Measurements from ENCODE around the gene PMCH.
"Not testable (repeated sequence)": the region's sequence is repeated elsewhere in the genome, so short reads cannot be mapped to it uniquely, and the experiment has no call there.

PMCH gene

GRCh38 chr12:102197789-102198188 lies at the start of gene PMCH:
TSS of gene PMCH (minus strand) at chr12:102197833. CDS start at chr12:102197770, 63 bp downstream.
- no peak for DNase-seq

DNA sequence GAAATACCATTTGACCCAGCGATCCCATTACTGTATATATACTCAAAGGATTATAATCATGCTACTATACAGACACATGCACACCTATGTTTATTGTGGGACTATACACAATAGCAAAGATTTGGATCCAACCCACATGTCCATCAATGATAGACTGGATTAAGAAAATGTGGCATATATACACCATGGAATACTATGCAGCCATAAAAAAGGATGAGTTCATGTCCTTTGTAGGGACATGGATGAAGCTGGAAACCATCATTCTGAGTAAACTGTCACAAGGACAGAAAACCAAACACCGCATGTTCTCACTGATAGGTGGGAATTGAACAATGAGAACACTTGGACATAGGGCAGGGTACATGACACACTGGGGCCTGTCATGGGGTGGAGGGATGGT lies 43.2 kb upstream of the PMCH start:
- DNase-seq = not testable (repeated sequence)

GRCh38 chr12:102234599-102234998 lies 37.0 kb upstream of the PMCH start:
- no peak for DNase-seq

GRCh38 chr12:102232446-102232845 lies 34.8 kb upstream of the PMCH start:
- no peak for DNase-seq

- DNase-seq = no peak
Measured at GRCh38 chr12:102232036-102232435, 34.4 kb upstream of the PMCH start.

- DNase-seq = no peak
Measured at GRCh38 chr12:102227954-102228353, 30.3 kb upstream of the PMCH start.

DNA sequence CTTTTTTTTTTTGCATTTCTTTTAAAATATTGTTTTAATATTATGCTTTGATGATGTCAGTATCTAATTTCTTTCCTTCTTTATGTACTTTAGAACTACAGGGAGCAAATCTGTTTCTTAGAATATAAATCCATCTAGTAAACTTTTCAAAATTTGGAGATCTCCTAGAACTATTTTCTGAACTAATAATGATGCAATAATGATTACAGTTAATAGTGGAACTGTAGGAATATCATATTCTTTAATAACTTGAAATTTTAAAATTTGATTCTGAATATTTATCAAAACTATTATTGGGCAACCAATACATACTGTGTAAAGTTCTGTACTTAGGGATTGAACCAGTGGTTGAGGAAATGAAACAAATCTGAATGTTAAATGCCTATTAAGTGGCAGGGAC lies 23.1 kb upstream of the PMCH start:
- DNase-seq = no peak

DNA sequence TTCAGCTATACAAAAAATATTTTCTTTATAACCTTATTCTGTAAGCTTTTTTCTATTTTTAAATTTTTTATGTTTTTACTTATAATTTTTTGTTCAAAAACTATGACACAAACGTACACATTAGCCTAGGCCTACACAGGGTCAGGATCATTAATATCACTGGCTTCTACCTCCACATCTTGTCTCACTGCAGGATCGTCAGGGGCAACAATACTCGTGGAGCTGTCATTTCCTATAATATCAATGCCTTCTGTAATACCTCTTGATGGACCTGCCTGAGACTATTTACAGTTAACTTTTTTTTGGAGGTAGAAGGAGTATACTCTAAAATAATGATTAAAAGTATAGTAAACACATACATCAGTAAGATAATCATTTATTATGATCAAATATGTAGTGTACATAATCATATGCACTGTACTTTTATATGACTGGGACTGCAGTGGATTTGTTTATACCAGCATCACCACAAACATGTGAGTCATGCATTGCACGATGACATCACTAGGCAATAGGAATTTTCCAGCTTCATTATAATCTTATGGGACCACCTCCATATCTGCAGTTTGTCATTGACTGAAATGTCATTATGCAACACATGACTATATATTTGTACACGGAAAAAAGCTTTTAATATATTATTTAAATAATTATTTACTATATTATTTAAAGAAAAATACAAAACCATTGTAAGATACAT lies 18.5 kb upstream of the PMCH start:
- no peak for DNase-seq

- no peak for DNase-seq
Measured at GRCh38 chr12:102204025-102204424, 6.4 kb upstream of the PMCH start.

DNA sequence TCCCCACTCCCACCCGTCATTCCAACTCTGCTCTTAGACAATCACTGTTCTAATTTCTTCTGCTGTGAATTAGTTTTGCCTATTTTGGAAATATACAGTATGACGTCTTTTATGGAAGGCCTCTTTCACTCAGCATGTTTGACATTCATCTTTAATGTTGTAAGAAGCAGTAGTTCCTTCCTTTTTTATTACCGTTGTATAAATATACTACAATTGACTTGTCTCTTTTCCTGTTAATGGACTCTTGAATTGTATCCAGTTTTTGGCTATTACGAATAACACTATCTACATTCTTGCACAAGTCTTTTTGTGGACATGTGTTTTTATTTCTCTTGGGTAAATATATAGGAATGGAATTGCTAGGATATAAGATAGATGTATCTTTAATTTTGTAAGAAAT lies 4.9 kb upstream of the PMCH start:
- DNase-seq = no peak

- DNase-seq = no peak
Measured at GRCh38 chr12:102201436-102202061, 3.9 kb upstream of the PMCH start.

DNA sequence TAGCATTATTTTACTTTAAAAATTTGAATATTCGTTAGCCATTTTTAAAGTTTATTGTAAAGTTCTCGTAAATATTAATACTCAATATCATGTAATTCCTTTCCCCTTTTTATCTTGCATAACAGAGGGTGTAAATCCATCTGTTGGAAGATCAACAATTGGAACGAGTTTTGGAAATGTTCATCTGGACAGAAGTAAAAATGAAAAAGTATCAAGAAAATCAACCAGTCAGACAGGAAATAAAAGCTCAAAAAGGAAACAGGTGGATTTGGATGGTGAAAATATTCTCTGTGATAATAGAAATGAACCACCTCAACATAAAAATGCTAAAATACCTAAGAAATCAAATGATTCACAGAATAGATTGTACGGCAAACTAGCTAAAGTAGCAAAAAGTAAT lies 1.8 kb downstream of the PMCH start:
- no peak for DNase-seq

DNA sequence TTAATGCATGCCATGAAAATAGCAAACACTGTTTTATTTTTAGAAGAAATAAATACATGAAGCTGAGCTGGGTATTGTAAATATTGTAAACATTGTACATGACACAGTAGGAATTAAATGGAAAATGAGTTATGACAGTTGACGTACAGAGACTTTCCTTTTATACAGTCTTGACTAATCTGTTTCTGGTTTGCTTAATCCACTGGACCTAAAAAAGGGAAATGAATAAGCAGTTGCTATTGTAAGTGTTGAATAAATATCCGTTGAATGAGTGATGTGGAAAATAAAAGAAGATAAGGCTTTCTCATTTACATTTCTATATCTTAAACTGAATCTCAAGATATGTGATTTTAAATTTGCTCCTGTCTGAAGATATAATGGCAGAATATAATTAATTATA lies 15.0 kb downstream of the PMCH start:
- DNase-seq = no peak

DNA sequence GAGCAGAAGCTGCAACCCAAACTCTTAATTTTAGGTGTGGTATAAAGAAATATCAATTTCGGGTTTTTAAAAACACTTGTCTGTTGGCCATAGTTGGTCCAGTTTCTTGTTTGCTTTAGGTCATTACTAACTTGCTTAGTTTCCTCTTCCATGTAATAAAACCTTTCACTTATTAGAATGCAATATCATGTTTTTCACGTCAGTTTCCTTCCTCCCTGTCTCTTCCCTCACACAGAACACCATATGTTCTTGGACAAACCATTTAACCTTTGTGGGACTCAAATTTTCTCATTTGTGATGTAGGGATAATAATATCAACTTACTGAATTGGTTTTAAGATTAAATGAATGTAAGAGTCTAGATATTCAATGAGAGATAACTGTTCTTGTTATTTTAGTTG lies 22.9 kb downstream of the PMCH start:
- no peak for DNase-seq

DNA sequence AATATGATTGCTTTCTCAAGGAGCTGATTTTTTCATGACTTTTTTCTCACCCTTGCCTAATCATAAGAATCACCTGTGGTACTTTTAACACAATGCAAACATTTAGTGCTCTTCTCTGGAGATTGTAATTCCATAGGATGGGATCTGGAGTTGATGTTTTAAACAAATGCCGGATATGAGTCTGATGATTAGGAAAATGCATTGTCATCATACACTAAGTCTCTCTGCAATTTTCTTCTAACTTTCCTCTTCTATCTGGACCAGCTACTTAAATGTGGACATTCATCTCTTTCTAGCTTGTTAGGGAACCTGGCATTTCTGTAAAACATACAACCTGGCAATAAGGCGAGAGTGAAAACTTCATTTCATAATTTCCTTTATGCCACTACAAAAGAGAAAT lies 23.5 kb downstream of the PMCH start:
- DNase-seq = no peak

DNA sequence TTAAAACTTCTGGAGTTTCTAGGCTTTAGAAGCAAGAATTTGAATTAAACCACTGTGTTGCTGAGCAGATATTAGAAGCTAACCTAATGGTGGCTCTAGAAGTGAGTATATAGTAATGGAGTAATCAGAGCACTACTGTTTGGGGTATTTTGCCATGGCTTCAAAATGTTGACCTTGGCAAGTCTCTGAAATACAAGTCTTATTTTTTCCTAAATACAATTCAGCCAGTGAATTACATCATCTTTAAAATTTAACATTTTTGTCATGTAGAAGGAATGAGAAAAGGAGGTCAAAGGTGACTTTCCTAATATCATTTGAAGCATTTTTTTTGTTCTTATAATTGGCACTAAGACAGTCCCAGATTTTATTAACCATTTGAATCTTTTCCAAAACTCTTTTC lies 25.2 kb downstream of the PMCH start:
- DNase-seq = no peak

- no peak for DNase-seq
Measured at GRCh38 chr12:102171951-102172350, 25.7 kb downstream of the PMCH start.

- DNase-seq = peak; percentile 0
Measured at GRCh38 chr12:102169922-102170621, 27.6 kb downstream of the PMCH start.

GRCh38 chr12:102167821-102168604 lies 29.6 kb downstream of the PMCH start:
- DNase-seq = no peak

DNA sequence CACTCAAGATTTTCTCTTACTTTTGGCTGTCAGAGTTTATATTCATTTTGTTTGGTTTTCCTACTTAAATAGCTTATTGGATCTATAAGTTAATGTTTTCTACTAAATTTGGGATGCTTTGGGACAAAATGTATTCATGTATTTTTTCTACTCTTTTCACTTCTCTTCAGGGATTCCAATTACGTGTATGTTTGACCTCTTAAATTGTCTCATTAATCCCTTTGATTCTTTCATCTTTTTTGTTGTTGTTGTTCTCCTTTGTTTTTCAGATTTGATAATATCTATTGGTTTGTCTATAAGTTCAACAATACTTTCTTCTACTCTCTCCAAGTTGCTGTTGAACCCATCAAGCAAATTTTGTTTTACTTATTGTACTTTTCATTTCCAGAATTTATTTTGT lies 34.2 kb downstream of the PMCH start:
- DNase-seq = no peak

- DNase-seq = not testable (repeated sequence)
Measured at GRCh38 chr12:102155206-102155605, 42.4 kb downstream of the PMCH start.

DNA sequence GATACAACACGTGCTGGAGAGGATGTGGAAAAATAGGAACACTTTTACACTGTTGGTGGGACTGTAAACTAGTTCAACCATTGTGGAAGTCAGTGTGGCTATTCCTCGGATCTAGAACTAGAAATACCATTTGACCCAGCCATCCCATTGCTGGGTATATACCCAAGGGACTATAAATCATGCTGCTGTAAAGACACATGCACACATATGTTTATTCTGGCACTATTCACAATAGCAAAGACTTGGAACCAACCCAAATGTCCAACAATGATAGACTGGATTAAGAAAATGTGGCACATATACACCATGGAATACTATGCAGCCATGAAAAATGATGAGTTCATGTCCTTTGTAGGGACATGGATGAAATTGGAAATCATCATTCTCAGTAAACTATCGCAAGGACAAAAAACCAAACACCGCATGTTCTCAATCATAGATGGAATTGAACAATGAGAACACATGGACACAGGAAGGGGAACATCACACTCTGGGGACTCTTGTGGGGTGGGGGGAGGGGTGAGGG lies 50.5 kb downstream of the PMCH start:
- DNase-seq = not testable (repeated sequence)
